ENCODE data around the gene HEPN1. TPM values are rescaled to one million over a fixed set of nuclear protein-coding genes. Genes with fewer than 3 reads are reported as not detected.

HEPN1 gene
- total RNA-seq, 1 donor from 2014 or later = not detected

Other genes starting within 250 kb of the HEPN1 start
- 5.2 and 5.5 TPM in 2 replicates for gene SIAE, start 245.5 kb upstream of the HEPN1 start, total RNA-seq
- 2.3 and 2.7 TPM in 2 replicates for gene SPA17, start 245.3 kb upstream of the HEPN1 start, total RNA-seq
- 5.7 and 5.8 TPM in 2 replicates for gene NRGN, start 179.3 kb upstream of the HEPN1 start, total RNA-seq
- gene VSIG2, start 167.0 kb upstream of the HEPN1 start, total RNA-seq = 0.18 TPM in 1 of 2 replicates, not detected in the other
- 0.50 and 0.73 TPM in 2 replicates for gene ESAM, start 157.0 kb upstream of the HEPN1 start, total RNA-seq
- 11.9 and 12.8 TPM in 2 replicates for gene MSANTD2, start 118.8 kb upstream of the HEPN1 start, total RNA-seq
- 6.8 and 8.2 TPM in 2 replicates for gene ROBO3, start 53.8 kb upstream of the HEPN1 start, total RNA-seq
- gene ROBO4, start 21.4 kb upstream of the HEPN1 start, total RNA-seq = 0.11 and 0.20 TPM in 2 replicates
- not detected in 2 replicates for gene HEPACAM, start 16.8 kb downstream of the HEPN1 start, total RNA-seq
- 9.3 and 9.5 TPM in 2 replicates for gene CCDC15, start 35.0 kb downstream of the HEPN1 start, total RNA-seq
- 0.66 and 1.4 TPM in 2 replicates for gene SLC37A2, start 144.1 kb downstream of the HEPN1 start, total RNA-seq
- gene TMEM218, start 192.4 kb downstream of the HEPN1 start, total RNA-seq = 17.5 and 18.3 TPM in 2 replicates
- gene PKNOX2, start 245.5 kb downstream of the HEPN1 start, total RNA-seq = not detected in 2 replicates

Data from T-helper 2 cell treated with Interferon-gamma antibody and Interleukin-4, amounts not matched to agents 100 ng/mL and 5 ng/mL, for 36 hours (primary cell).